NCI-H748 (cell line): Measurements from ENCODE around the gene ELAPOR1.
"Not testable (repeated sequence)": the region's sequence is repeated elsewhere in the genome, so short reads cannot be mapped to it uniquely, and the experiment has no call there.

ENCODE experiments used
- DNase-seq: peaks from one replicate; lab custom pipeline; 2025; ENCODE audit not compliant: unreplicated experiment; lab: John Stamatoyannopoulos, UW

ELAPOR1 gene

DNA sequence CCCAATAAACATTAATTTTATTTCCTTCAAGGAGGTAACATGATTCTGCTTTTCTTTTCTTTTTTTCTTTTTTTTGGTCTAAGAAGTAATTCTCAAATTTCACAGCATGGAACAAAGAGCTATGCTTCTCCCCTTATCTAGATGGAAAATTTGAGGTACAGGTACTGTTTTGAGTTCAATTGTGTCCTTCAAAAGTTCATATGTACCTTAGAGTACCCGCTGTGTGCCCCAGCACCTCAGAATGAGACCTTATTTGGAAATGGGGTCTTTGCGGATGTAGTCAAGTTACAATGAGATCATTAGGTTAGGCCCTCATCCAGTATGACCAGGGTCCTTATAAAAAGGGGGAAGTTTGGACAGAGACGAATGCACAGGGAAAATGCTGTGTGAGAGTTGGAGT lies 22.0 kb downstream of the ELAPOR1 start:
- DNase-seq = no peak

DNA sequence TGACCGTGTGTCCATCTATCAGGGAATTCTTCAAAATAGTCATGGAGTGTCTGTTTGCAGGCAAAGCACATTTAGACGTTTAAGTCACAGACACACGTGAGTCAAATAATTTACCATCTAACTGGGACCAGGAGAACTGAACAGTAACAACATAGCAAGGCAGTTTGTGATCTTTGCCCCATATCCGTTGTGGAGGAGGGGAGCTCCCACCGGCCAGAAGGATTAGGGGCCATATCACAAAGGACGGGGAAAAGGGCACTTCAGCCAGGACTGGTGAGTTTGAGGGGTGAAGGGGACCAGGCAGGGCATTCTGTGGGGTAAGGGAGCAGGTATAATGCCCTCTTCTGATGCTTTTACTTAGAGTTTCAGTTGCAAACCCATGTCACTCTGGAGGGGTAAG lies 22.9 kb downstream of the ELAPOR1 start:
- DNase-seq = no peak

GRCh38 chr1:109137958-109138357 lies 24.0 kb downstream of the ELAPOR1 start:
- no peak for DNase-seq

- DNase-seq = no peak
Measured at GRCh38 chr1:109138358-109138757, 24.4 kb downstream of the ELAPOR1 start.

- no peak for DNase-seq
Measured at GRCh38 chr1:109140392-109140791, 26.5 kb downstream of the ELAPOR1 start.

- no peak for DNase-seq
Measured at GRCh38 chr1:109142260-109142659, 28.3 kb downstream of the ELAPOR1 start.

GRCh38 chr1:109142725-109143124 lies 28.8 kb downstream of the ELAPOR1 start:
- DNase-seq = not testable (repeated sequence)

DNA sequence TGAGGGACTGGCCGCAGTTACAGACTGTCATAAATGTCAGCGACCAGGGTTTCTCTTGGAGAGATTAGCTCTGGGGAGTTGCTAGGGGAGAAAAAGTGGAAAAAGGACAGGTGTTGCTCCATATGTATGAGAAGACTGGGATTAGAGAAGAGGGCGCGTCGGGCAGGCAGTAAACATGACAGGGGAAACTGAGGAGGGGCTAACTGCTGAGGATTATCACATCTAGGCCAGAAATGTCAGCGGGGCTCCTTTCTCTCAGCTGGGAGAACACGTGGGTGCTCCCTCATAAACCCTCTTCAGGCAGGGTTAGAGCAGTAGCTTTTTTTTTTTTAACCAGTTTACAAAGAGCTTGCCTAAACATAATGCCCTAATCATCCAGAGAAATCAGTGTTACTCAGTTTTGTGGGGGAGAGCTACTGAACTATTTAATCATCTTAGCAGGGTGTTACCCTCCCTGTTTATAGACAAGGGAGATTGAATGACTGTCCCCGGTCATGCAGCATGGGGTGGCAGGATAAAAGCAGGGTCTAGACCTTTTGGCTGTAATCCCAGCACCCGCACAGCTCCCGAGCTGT lies 35.2 kb downstream of the ELAPOR1 start:
- peak; percentile 82 for DNase-seq

GRCh38 chr1:109149874-109150601 lies 36.1 kb downstream of the ELAPOR1 start:
- peak; percentile 27 for DNase-seq

GRCh38 chr1:109151146-109151990 lies 37.5 kb downstream of the ELAPOR1 start:
- peak; percentile 70 for DNase-seq

DNA sequence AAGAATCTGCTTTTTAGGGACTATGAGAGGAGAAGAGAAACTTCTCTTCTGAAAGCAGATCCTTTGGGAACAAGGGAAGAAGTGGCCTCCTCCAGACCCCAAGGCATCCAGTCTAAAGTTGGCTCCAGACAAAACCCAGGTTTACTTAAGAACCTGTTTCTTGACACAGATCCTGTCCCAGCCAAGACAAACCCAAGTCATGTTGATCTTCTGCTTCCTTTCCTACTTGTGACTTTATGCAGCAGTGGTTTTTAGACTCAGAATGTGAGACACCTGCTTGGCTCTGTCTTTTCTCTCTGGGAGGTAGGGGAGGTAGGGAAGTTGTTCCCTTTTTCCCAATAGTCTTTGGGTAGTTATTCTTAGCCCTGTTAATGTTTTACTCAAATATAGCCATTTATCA lies 38.3 kb downstream of the ELAPOR1 start:
- DNase-seq = no peak

GRCh38 chr1:109156916-109157385 lies 43.0 kb downstream of the ELAPOR1 start:
- no peak for DNase-seq

DNA sequence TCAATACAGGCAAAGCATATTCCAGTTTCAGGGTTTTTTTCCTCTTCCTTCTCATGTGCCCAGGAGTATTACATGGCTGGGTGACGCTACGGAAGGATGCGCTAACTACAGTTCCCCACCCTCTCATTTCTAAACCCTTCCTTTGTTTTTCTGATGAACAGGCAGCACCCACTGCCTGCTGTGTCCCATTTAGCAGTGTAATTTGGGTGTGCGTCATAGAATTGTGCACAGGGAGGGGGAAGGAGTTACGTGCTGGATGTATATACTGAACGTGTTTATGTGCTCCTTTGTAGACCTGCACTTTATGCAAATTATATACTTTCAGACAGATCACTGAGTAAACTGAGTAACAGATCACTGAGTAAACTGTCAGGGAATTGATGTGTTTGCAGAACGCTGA lies 44.5 kb downstream of the ELAPOR1 start:
- DNase-seq = peak; percentile 94

DNA sequence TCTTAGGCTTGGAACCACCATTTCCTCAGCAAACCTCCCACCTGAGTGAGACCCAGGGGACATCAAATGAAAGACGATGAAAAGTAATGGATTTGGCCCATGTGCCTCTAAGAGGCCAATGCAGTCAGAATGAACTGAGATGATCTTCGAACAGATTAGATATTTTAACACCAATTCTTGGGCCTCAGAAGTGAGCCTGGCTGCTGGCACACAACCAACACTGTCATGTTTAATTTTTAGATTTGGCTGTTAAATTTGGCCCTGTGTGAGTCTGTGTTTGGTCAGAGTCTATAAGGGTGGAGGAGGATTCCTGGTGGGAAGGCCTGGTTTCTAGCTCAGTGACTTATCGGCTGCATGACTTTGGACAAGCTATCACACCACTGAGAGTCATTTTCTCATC lies 45.4 kb downstream of the ELAPOR1 start:
- no peak for DNase-seq

DNA sequence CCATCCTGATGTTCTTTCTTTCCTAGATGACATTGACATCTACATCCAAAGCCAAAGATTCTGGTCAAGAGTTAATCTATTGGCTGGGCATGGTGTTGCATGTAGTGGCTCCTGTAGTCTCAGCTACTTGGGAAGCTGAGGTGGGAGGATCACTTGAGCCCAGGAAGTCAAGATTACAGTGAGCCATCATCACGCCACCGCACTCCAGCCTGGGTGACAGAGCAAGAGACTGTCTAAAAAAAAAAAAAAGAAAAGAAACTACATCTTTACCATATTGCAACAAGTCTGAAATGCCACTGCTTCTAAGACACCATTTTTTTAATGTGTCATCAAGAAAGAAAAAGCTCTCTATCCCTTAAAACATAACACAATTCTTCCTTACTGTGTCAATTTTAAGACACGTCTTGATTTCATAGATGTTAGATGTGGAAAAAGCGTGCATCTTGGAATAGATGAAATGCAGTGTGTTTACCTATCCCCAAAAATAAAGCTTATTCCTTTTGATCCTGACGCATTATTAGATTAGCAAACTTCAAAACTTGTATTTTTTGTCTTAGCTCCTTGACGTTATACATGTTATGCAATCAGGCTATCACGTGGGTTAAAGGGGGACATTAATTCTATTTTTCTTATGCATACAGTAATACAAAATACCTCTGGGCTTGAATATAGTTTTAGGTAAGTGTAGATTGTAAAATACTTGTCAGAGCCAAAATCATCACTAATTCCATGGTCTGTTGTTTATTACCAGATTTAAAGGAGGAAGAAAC lies 46.3 kb downstream of the ELAPOR1 start:
- DNase-seq = no peak

DNA sequence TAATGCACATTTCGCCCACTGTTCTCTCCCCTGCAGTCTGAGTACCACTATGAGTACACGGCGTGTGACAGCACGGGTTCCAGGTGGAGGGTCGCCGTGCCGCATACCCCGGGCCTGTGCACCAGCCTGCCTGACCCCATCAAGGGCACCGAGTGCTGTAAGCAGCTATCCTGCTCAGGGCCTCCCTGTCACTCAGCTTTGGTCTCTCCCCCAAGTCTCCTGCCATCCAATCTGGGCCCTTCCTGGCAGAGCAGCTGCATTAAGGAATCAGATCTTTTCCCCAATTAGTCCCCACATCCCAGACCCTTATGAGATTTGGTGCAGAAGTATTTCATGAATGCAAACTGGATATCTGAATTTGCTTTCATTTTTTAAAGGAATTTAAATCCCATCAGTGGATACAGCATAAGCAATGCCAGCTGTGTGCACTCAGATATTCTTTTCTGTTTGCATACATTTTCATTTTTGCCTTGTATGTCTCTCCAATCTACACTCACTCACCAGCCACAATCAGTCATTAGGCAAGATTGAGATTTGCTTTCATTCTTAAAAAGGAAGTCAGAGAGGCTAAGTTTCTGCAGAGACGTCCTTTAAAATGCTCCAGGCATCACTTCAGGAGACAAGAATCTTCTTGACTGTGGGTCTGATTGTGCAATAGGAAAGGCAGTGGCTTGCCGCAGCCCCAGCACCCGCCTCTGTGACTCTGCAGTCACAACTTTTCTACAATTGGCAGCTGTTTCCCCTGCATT lies 48.1 kb downstream of the ELAPOR1 start:
- DNase-seq = no peak

GRCh38 chr1:109162626-109163025 lies 48.7 kb downstream of the ELAPOR1 start:
- no peak for DNase-seq

GRCh38 chr1:109163551-109163950 lies 49.6 kb downstream of the ELAPOR1 start:
- DNase-seq = no peak
